NT2/D1 (cell line): ENCODE results near the gene RASL12.
"Not testable (repeated sequence)": the region's sequence is repeated elsewhere in the genome, so short reads cannot be mapped to it uniquely, and the experiment has no call there.

ENCODE experiments used
- DNase-seq: peaks from one replicate; pipeline ENCODE4 v3.0.0-alpha.2; 2011; ENCODE audit warnings: low read depth, low spot score
- H3K27me3 ChIP-seq: 2 replicates; pipeline ENCODE4 v1.6.0; 2011; ENCODE audit warnings: mild to moderate bottlenecking; ENCODE audit not compliant: insufficient read length, insufficient read depth
- H3K36me3 ChIP-seq: 2 replicates; pipeline ENCODE4 v1.6.1; 2011; ENCODE audit warnings: mild to moderate bottlenecking, low read length, mixed read lengths; ENCODE audit not compliant: insufficient read depth, insufficient read length
- H3K4me1 ChIP-seq: 2 replicates; pipeline ENCODE4 v1.5.1; 2011; ENCODE audit not compliant: insufficient read depth, insufficient read length
- H3K4me3 ChIP-seq: 2 replicates; pipeline ENCODE4 v1.5.1; 2011; ENCODE audit warnings: low read depth; ENCODE audit not compliant: insufficient read length
- H3K9ac ChIP-seq: 2 replicates; pipeline ENCODE4 v1.6.0; 2011; ENCODE audit warnings: low read depth; ENCODE audit not compliant: insufficient read length
- H3K9me3 ChIP-seq: 2 replicates; pipeline ENCODE4 v1.5.1; 2011; ENCODE audit warnings: mild to moderate bottlenecking, low read length; ENCODE audit not compliant: insufficient read depth
- SUZ12 ChIP-seq: IDR thresholded peaks from 2 replicates; pipeline ENCODE4 v1.6.1; 2011; ENCODE audit not compliant: insufficient read length, insufficient read depth; ENCODE audit errors: extremely low read depth
- YY1 ChIP-seq: IDR thresholded peaks from 2 replicates; pipeline ENCODE4 v1.6.1; 2011; ENCODE audit not compliant: insufficient read length, insufficient read depth
- ZNF274 ChIP-seq: IDR thresholded peaks from 2 replicates; pipeline ENCODE4 v1.6.1; 2011; ENCODE audit warnings: mild to moderate bottlenecking, low read depth, low read length

RASL12 gene

DNA sequence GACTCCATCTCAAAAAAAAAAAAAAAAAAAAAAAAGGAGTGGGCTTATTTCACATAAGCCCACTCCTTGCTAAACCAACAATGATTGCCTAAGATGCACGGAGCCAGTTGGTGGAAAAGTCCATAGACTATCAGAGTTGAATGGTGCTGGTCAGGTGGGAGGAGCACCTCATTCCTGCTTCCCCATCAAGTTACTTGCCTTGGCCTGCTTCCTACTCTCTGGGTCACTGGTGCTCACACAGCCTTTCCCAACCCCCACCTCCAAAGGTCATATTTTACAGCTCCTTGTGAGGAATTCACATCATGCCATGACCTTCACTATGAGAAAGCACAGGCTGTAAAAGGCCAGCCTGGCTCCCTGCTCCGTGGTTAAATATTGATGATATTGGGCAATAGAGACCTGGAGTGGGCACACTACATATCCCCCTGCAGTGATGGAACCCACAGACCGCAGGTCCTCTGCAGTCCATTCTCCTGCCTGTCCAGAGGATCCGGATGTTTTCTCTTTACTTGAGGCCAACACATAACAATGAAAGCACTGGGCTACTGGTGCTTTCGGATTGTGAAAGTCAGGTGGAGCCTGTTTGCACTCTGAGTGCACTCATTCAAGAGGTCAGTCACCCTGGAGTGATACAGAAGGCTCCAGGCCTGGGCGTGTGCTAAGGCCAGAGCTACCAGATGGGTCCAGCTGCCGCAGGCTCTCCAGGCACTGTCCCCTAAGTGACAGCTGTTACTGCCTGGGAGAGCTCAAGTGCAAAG lies 22.9 kb downstream of the RASL12 start, which contains the start of gene SLC51B:
Gene SLC51B (plus strand): TSS at position 664 of the 758 bp plus-strand sequence. CDS start 4,618 bp downstream, outside the sequence.
- no peaks in the 10 kb centered on the region for H3K27me3 ChIP-seq
- H3K9ac ChIP-seq: no peak within 1 kb of the TSS
- TF ChIP-seq ZNF274: no peak
- no peak for TF ChIP-seq SUZ12
- no peak for TF ChIP-seq YY1
- no peak within 1 kb of the TSS for H3K4me3 ChIP-seq
- no peak for DNase-seq
- no peaks in the 10 kb centered on the region for H3K9me3 ChIP-seq
- no peaks in the 10 kb centered on the region for H3K4me1 ChIP-seq
- H3K36me3 ChIP-seq: peaks cover 7% of the 10 kb centered on the region

DNA sequence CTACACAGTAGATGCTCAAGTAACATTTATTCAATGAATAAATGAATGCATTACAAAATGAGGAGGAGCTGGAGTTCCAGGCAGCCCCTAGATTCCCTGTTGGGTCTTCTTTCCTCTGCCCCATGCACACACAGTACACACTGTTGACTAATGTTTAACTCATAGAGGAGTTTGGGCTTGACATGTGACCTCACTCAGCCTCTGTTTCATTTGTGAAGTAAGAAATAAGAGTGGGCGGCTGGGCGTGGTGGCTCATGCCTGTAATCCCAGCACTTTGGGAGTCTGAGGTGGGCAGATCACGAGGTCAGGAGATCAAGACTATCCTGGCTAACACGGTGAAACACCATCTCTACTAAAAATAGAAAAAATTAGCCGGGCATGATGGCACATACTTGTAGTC lies 23.6 kb downstream of the RASL12 start:
- not testable (repeated sequence) for H3K36me3 ChIP-seq, DNase-seq, H3K9ac ChIP-seq, H3K9me3 ChIP-seq, H3K4me3 ChIP-seq, H3K27me3 ChIP-seq, H3K4me1 ChIP-seq

DNA sequence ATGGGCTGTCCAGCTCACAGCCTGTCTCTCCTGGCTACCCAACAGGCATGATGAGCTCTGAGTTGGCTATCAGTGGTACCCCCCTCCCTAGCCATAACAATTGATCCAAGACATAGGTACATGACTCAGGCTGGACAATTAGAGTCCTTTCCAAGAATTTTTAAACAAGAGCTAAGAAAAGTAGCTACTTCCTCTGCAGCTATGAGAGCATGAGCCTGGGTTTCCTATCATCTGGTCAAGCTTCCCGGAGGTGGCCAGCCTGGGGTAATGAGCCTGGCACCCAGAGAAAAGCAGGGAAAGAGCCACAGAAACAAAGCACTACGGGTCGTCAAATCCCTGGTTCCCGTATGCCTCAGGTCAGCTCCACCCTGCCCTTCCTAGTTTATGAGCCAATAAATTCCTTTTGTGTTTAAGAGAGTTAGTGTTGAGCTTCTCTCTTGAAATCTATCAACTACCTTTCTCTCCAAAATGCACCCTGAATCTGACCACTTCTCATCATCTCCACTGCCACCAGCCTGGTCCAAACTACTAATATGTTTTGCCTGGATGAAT lies 24.9 kb downstream of the RASL12 start:
- DNase-seq: no peak
- no peaks in the 10 kb centered on the region for H3K27me3 ChIP-seq
- no peak overlapping the region for H3K9ac ChIP-seq
- H3K36me3 ChIP-seq: no peaks in the 10 kb centered on the region
- no peak overlapping the region for H3K4me3 ChIP-seq
- no peaks in the 10 kb centered on the region for H3K9me3 ChIP-seq
- TF ChIP-seq ZNF274 (no peak), YY1 (no peak)
- no peaks in the 10 kb centered on the region for H3K4me1 ChIP-seq

DNA sequence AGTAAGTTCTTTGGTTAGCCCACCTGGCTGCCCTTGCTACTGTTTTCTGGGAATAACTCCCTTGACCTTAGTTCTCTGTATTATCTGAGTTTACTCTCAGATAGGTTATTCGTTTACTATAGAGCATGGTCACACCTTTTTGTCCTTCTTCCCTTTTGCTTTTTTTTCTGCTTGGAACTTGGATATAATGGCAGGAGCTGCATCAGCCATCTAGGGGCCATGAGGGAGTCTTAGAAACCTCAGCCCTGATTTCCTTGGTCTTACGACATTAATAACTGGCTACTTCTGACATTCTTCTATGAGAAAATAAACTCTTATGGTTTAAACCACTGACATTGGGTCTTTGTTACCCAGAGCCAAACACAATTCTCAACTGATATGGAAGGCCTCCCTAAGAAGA lies 26.0 kb downstream of the RASL12 start:
- no peak for DNase-seq
- H3K36me3 ChIP-seq: no peaks in the 10 kb centered on the region
- no peaks in the 10 kb centered on the region for H3K4me1 ChIP-seq
- no peak overlapping the region for H3K4me3 ChIP-seq
- TF ChIP-seq SUZ12 (no peak), YY1 (no peak)
- H3K27me3 ChIP-seq: no peaks in the 10 kb centered on the region
- no peak overlapping the region for H3K9ac ChIP-seq
- no peaks in the 10 kb centered on the region for H3K9me3 ChIP-seq

DNA sequence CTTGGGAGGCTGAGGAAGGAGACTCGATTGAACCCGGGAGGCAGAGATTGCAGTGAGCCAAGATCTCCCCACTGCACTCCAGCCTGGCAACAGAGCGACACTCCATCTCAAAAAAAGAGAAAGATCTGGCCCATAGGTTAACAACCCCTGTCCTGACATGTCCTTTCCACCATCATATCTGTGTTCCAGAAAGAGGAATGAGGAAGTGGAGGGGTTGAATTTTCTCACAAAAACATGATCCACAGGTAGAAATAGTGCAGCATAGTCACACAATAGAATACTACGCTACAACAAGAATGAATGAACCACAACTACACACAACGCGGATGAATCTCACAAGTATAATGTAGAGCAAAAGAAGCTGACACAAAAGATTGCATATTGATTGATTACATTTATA lies 27.3 kb downstream of the RASL12 start:
- no peaks in the 10 kb centered on the region for H3K4me1 ChIP-seq
- H3K4me3 ChIP-seq: no peak overlapping the region
- no peaks in the 10 kb centered on the region for H3K9me3 ChIP-seq
- no peak for DNase-seq
- TF ChIP-seq ZNF274: no peak
- no peak for TF ChIP-seq SUZ12
- no peak for TF ChIP-seq YY1
- no peaks in the 10 kb centered on the region for H3K36me3 ChIP-seq
- H3K27me3 ChIP-seq: no peaks in the 10 kb centered on the region
- H3K9ac ChIP-seq: no peak overlapping the region

DNA sequence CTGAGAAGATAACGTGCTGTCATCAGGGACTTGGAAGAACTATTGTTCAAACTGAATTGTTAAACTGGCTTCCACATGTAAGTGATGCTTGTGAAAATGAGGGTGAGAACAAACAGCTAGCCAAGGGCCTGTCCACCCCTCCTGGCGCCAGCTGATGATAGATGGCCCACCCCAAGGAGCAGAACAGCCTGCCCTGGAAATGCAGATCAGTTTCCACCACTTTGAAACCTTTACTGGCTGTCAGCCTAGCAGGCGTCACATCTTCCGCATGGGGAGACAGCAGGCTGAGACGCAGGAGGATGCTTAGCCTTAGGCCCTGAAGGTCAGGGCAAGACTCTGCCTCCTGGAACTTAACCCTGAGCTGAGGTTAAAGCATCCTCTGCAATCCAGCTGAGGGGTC lies 29.0 kb downstream of the RASL12 start:
- TF ChIP-seq YY1 (no peak), SUZ12 (no peak), ZNF274 (no peak)

DNA sequence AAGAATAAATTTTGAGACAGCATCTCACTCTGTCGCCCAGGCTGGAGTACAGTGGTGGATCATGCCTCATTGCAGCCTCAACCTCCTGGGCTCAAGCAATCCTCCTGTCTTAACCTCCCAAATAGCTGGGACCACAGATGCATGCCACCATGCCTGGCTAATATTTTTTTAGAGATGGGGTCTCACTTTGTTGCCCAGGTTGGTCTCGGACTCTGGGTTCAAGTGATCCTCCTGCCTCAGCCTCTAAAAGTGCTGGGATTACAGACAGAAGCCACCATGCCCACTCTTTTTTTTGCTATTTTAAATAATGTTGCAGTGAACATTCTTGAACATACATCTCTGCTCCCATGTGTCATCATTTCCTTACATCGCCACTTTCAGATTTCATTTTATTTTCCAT lies 29.4 kb downstream of the RASL12 start:
- H3K9ac ChIP-seq: no peak overlapping the region
- no peaks in the 10 kb centered on the region for H3K4me1 ChIP-seq
- no peak overlapping the region for H3K4me3 ChIP-seq
- no peaks in the 10 kb centered on the region for H3K9me3 ChIP-seq
- no peak for DNase-seq
- TF ChIP-seq SUZ12 (no peak), YY1 (no peak), ZNF274 (no peak)
- H3K36me3 ChIP-seq: no peaks in the 10 kb centered on the region
- no peaks in the 10 kb centered on the region for H3K27me3 ChIP-seq

More for the DNA sequence above, 29.0 kb downstream of the RASL12 start:
- H3K4me1 ChIP-seq: no peaks in the 10 kb centered on the region
- H3K36me3 ChIP-seq: no peaks in the 10 kb centered on the region
- H3K9ac ChIP-seq: no peak overlapping the region
- DNase-seq: no peak
- H3K27me3 ChIP-seq: no peaks in the 10 kb centered on the region
- H3K9me3 ChIP-seq: no peaks in the 10 kb centered on the region
- H3K4me3 ChIP-seq: no peak overlapping the region
